Activated T-cell treated with anti-CD3 and anti-CD28 coated beads, Interleukin-2, amount 50 U/mL, for 24 hours (primary cell): Measurements from ENCODE around the gene C1QTNF6.
"Not testable (repeated sequence)": the region's sequence is repeated elsewhere in the genome, so short reads cannot be mapped to it uniquely, and the experiment has no call there.

Experiments
- DNase-seq: peaks from one replicate; pipeline ENCODE4 v3.0.0-alpha.2; 2020
- H3K27ac Mint-ChIP-seq: 2 replicates; pipeline ENCODE4 v1.8.0; 2020; ENCODE audit warnings: mild to moderate bottlenecking, mixed read lengths
- H3K27me3 Mint-ChIP-seq: 2 replicates; pipeline ENCODE4 v1.8.0; 2020; ENCODE audit warnings: mixed read lengths
- H3K36me3 Mint-ChIP-seq: 2 replicates; pipeline ENCODE4 v1.8.0; 2020; ENCODE audit warnings: low read depth, mixed read lengths
- H3K4me1 Mint-ChIP-seq: 2 replicates; pipeline ENCODE4 v1.8.0; 2020; ENCODE audit warnings: low read depth, mixed read lengths
- H3K4me3 Mint-ChIP-seq: 2 replicates; pipeline ENCODE4 v1.8.0; 2020; ENCODE audit warnings: mild to moderate bottlenecking, moderate library complexity, mixed read lengths
- H3K9me3 Mint-ChIP-seq: 2 replicates; pipeline ENCODE4 v1.8.0; 2020; ENCODE audit warnings: mixed read lengths

The C1QTNF6 gene

GRCh38 chr22:37174964-37175363, 13.1 kb downstream of the C1QTNF6 start:
- peaks cover 30% of the 10 kb centered on the region for H3K4me1 Mint-ChIP-seq
- no peak overlapping the region for H3K27ac Mint-ChIP-seq
- H3K4me3 Mint-ChIP-seq = no peak overlapping the region
- peak; percentile 15 for DNase-seq
- no peaks in the 10 kb centered on the region for H3K27me3 Mint-ChIP-seq
- no peaks in the 10 kb centered on the region for H3K36me3 Mint-ChIP-seq
- H3K9me3 Mint-ChIP-seq = no peaks in the 10 kb centered on the region

- H3K9me3 Mint-ChIP-seq = no peaks in the 10 kb centered on the region
- DNase-seq = peak; percentile 8
Measured at GRCh38 chr22:37173709-37174108, 14.3 kb downstream of the C1QTNF6 start.

GRCh38 chr22:37172266-37173245, 15.5 kb downstream of the C1QTNF6 start:
- H3K27ac Mint-ChIP-seq = no peak overlapping the region

More at GRCh38 chr22:37173709-37174108, 14.3 kb downstream of the C1QTNF6 start:
- Mint-ChIP-seq H3K4me1 (peaks cover 43% of the 10 kb centered on the region), H3K27me3 (no peaks in the 10 kb centered on the region), H3K36me3 (no peaks in the 10 kb centered on the region), H3K27ac (no peak overlapping the region), H3K4me3 (no peak overlapping the region)

GRCh38 chr22:37171662-37172061, 16.4 kb downstream of the C1QTNF6 start:
- H3K27ac Mint-ChIP-seq = no peak overlapping the region
- no peak for DNase-seq
- no peaks in the 10 kb centered on the region for H3K36me3 Mint-ChIP-seq
- H3K4me1 Mint-ChIP-seq = peaks cover 56% of the 10 kb centered on the region
- no peak overlapping the region for H3K4me3 Mint-ChIP-seq
- H3K27me3 Mint-ChIP-seq = no peaks in the 10 kb centered on the region
- H3K9me3 Mint-ChIP-seq = no peaks in the 10 kb centered on the region

More at GRCh38 chr22:37172266-37173245, 15.5 kb downstream of the C1QTNF6 start:
- Mint-ChIP-seq H3K9me3 (no peaks in the 10 kb centered on the region), H3K36me3 (no peaks in the 10 kb centered on the region), H3K4me3 (no peak overlapping the region), H3K27me3 (no peaks in the 10 kb centered on the region), H3K4me1 (peaks cover 53% of the 10 kb centered on the region)
- DNase-seq = peak; percentile 20

- H3K27me3 Mint-ChIP-seq, H3K9me3 Mint-ChIP-seq, H3K36me3 Mint-ChIP-seq, H3K4me3 Mint-ChIP-seq: not testable (repeated sequence)
- DNase-seq = peak; percentile 16
- H3K27ac Mint-ChIP-seq = peak overlapping the region; percentile 27
- H3K4me1 Mint-ChIP-seq = peaks cover 56% of the 10 kb centered on the region
Measured at GRCh38 chr22:37170689-37171405, 17.2 kb downstream of the C1QTNF6 start.

GRCh38 chr22:37169947-37170688, 17.9 kb downstream of the C1QTNF6 start:
- Mint-ChIP-seq H3K27me3 (no peaks in the 10 kb centered on the region), H3K27ac (peak overlapping the region; percentile 24), H3K9me3 (no peaks in the 10 kb centered on the region), H3K4me3 (no peak overlapping the region), H3K4me1 (peaks cover 62% of the 10 kb centered on the region), H3K36me3 (no peaks in the 10 kb centered on the region)
- DNase-seq = peak; percentile 31

- no peaks in the 10 kb centered on the region for H3K36me3 Mint-ChIP-seq
- H3K4me1 Mint-ChIP-seq = peaks cover 69% of the 10 kb centered on the region
- H3K27me3 Mint-ChIP-seq = no peaks in the 10 kb centered on the region
- H3K9me3 Mint-ChIP-seq = no peaks in the 10 kb centered on the region
- H3K4me3 Mint-ChIP-seq = no peak overlapping the region
- H3K27ac Mint-ChIP-seq = peak overlapping the region; percentile 15
- DNase-seq = peak; percentile 30
Measured at GRCh38 chr22:37169406-37169805, 18.6 kb downstream of the C1QTNF6 start.

- Mint-ChIP-seq H3K36me3 (no peaks in the 10 kb centered on the region), H3K9me3 (no peaks in the 10 kb centered on the region), H3K27ac (peak overlapping the region; percentile 87), H3K27me3 (no peaks in the 10 kb centered on the region), H3K4me3 (peak overlapping the region; percentile 75), H3K4me1 (peaks cover 81% of the 10 kb centered on the region)
- DNase-seq = peak; percentile 30
Measured at GRCh38 chr22:37167981-37168647, 19.9 kb downstream of the C1QTNF6 start.

GRCh38 chr22:37167176-37167980, 20.7 kb downstream of the C1QTNF6 start:
- Mint-ChIP-seq H3K27ac (peak overlapping the region; percentile 87), H3K4me3 (peak overlapping the region; percentile 75), H3K36me3 (no peaks in the 10 kb centered on the region), H3K4me1 (peaks cover 87% of the 10 kb centered on the region), H3K27me3 (no peaks in the 10 kb centered on the region), H3K9me3 (no peaks in the 10 kb centered on the region)
- DNase-seq = no peak

GRCh38 chr22:37166675-37167066, 21.4 kb downstream of the C1QTNF6 start:
- Mint-ChIP-seq H3K4me3 (peak overlapping the region; percentile 75), H3K27me3 (no peaks in the 10 kb centered on the region), H3K27ac (peak overlapping the region; percentile 87), H3K36me3 (no peaks in the 10 kb centered on the region), H3K9me3 (no peaks in the 10 kb centered on the region), H3K4me1 (peaks cover 94% of the 10 kb centered on the region)
- DNase-seq = peak; percentile 93

- Mint-ChIP-seq H3K36me3 (peaks cover 4% of the 10 kb centered on the region), H3K4me1 (peaks cover 97% of the 10 kb centered on the region), H3K4me3 (peak overlapping the region; percentile 75), H3K27ac (peak overlapping the region; percentile 87), H3K9me3 (peaks cover 3% of the 10 kb centered on the region), H3K27me3 (no peaks in the 10 kb centered on the region)
- no peak for DNase-seq
Measured at GRCh38 chr22:37165940-37166674, 21.9 kb downstream of the C1QTNF6 start.

GRCh38 chr22:37165066-37165465, 23.0 kb downstream of the C1QTNF6 start:
- Mint-ChIP-seq H3K27ac (peak overlapping the region; percentile 96), H3K9me3 (peaks cover 4% of the 10 kb centered on the region), H3K36me3 (peaks cover 5% of the 10 kb centered on the region), H3K4me3 (peak overlapping the region; percentile 2), H3K27me3 (no peaks in the 10 kb centered on the region), H3K4me1 (peaks cover 97% of the 10 kb centered on the region)
- no peak for DNase-seq

- Mint-ChIP-seq H3K27ac (peak overlapping the region; percentile 96), H3K9me3 (peaks cover 4% of the 10 kb centered on the region), H3K4me3 (peak overlapping the region; percentile 45), H3K36me3 (peaks cover 5% of the 10 kb centered on the region), H3K4me1 (peaks cover 95% of the 10 kb centered on the region), H3K27me3 (no peaks in the 10 kb centered on the region)
- DNase-seq = no peak
Measured at GRCh38 chr22:37164505-37164887, 23.6 kb downstream of the C1QTNF6 start.
